ENCODE results near the gene ZSWIM2.
"Not testable (repeated sequence)": the region's sequence is repeated elsewhere in the genome, so short reads cannot be mapped to it uniquely, and the experiment has no call there.

ZSWIM2 gene, protein sequence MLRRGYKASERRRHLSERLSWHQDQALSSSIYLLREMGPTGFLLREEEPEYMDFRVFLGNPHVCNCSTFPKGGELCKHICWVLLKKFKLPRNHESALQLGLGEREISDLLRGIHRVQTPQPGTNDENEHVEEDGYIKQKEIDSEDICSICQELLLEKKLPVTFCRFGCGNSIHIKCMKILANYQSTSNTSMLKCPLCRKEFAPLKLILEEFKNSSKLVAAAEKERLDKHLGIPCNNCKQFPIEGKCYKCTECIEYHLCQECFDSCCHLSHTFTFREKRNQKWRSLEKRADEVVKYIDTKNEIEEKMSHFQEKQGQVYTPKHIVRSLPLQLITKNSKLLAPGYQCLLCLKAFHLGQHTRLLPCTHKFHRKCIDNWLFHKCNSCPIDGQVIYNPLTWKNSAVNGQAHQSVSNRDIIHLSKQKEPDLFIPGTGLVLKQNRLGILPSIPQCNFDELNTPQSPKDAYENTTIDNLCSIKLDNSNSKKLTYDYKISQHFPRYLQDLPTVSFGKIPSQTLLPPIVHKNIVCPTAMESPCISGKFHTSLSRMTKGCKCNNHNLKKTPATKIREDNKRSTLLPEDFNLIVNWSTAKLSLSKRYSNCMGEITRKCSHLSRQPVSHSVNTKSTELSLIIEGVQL

DNA sequence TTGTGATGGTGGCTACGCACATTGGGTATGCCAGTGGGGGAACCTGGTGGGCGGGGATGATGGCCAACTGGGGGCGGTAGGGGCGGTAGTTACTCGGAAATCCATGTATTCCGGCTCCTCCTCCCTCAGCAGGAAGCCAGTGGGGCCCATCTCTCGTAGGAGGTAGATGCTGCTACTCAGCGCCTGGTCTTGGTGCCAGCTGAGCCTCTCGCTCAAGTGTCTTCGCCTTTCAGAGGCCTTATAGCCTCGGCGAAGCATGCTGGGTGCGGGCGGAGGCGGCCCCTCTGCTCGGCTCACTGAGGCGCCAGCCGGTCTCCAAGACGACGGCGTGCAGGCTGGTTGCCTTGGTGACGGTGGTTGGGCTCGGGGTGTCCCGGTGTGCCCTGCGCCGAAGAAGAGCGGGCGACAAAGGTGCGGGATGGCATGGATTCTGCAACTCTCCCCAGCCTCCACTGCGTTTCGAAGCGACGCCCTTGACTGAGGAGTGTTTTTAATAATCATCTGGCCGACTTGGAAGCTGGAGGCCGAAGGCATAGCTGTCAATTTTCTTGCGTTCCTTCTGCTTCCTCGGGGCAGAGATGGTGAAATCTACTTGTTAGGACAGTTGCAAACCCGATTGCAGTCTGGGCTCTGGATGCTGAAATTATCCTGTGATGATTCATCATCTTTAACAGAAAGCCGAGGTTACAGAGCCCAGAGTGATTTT, at the start of gene ZSWIM2:
Gene ZSWIM2 (minus strand): TSS at position 298 of the 706 bp plus-strand sequence. CDS start 40 bp downstream, at position 258.
- peak; percentile 82 for DNase-seq (ENCODE audit: low spot score)

DNA sequence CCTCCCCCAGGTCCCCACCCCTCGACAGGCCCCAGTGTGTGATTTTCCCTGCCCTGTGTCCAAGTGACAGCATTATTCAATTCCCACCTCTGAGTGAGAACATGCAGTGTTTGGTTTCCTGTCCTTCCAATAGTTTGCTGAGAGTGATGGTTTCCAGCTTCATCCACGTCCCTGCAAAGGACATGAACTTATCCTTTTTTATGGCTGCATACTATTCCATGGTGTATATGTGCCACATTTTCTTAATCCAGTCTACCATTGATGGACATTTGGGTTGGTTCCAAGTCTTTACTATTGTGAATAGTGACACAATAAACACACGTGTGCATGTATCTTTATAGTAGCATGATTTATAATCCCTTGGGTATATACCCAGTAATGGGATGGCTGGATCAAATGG, 47.2 kb upstream of the ZSWIM2 start:
- DNase-seq (ENCODE audit: low spot score), result not testable (repeated sequence)

DNA sequence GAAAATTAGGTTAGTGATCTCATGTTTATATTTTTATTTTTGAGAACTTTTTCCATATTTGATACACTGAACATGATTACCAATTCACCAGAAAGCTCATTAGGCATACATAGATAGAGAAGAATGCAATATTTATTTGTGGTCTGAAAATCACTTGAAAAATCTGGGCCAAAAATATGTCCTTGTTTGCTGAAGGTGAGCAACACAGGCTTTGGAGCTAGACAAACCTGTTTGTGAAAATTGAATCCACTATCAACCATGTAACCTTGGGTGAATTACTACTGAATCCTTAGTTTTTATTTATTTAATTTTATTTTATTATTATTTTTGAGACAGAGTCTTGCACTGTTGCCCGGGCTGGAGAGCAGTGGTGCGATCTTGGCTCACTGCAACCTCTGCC, 46.5 kb upstream of the ZSWIM2 start:
- DNase-seq (ENCODE audit: low spot score), result no peak

DNA sequence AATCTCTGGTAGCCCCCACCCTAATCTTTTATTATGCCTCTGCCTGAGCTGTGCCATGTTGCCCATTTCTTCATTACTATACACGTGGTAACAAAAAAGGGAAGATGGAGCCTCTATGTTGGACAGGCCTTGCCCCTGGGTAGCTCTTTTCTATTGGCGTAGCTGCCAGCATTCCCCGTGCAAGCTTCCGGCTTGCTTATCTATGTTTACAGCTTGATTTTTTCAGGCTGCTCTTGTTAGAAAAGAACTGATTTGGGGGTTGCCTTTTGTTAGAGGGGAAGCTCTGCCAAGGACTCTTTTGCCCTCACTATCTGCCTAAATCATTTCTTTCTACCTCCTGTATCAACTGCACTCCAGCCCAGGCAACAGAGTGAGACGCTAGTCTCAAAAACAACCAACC, 45.5 kb upstream of the ZSWIM2 start:
- no peak for DNase-seq (ENCODE audit: low spot score)

DNA sequence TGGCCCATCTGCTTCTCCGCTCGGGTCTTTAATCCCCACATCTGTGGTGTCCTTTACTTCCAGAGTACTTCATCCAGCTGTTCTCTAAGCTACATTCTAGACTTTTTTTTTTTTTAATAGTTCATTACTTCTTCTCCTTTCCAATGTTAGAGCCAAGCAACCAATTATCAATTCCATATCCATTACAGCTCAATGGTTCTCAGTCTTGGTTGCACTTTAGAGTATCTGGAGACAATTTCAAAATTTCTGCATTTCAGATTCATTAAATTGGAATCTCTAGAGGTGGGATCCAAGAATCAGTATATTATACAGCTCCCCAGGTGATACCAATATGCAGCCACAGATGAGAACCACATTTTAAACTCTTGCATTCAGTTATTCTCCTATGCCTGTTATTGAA, 43.9 kb upstream of the ZSWIM2 start:
- no peak for DNase-seq (ENCODE audit: low spot score)

DNA sequence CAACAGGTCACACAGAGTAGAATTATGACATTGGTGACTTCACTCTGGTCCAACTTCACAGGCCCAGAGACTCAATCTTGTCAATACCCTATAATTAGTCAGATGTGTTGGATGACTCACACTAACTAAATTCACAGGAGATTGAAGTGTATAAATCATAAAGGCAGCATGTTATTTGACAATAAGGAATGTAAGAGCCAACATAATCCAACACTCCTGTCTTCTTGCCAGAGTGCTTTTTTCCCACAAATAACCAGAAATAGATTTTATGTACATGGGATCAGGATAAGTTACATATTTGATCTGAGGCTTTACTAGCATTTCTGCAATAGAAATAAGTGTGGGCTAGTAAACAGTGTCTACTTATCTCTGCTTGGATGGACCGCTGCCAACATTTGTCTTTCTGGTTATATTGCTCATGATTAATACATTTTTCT, 42.2 kb upstream of the ZSWIM2 start:
- no peak for DNase-seq (ENCODE audit: low spot score)

DNA sequence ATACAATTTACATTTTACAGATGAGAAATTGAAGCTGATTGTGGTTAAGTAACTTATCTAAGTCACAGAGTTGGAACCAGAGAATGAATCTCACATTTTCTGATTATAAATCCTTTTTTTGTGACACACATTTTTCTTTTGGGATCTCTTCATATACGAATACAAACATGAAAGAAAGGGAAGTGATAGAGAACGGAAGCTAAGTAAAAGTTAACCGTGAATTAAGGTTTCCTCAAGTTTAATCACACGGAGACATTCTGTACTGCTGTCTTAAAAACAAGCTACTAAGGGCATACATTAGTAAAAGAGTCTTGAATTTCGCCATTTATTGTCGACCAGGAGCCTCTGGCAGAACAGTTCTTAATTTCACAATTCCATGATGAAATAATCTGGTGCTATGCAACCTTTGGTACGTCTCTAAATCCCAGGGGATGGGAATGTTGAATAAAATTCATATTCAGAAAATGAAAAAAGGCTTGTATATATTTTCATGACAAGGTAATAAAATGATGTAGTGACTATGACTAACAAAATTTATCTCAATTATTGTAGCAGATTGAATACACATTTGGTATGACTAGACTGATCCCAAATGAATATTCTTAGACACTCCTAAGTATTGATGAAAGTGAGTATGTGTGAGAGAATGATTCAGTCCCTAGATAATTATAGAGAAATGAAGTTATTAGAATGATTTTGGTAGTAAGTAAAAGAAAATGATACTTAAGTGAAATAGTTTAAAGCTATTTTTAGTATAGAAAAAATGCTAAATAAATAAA, 40.3 kb upstream of the ZSWIM2 start:
- DNase-seq (ENCODE audit: low spot score), result no peak

DNA sequence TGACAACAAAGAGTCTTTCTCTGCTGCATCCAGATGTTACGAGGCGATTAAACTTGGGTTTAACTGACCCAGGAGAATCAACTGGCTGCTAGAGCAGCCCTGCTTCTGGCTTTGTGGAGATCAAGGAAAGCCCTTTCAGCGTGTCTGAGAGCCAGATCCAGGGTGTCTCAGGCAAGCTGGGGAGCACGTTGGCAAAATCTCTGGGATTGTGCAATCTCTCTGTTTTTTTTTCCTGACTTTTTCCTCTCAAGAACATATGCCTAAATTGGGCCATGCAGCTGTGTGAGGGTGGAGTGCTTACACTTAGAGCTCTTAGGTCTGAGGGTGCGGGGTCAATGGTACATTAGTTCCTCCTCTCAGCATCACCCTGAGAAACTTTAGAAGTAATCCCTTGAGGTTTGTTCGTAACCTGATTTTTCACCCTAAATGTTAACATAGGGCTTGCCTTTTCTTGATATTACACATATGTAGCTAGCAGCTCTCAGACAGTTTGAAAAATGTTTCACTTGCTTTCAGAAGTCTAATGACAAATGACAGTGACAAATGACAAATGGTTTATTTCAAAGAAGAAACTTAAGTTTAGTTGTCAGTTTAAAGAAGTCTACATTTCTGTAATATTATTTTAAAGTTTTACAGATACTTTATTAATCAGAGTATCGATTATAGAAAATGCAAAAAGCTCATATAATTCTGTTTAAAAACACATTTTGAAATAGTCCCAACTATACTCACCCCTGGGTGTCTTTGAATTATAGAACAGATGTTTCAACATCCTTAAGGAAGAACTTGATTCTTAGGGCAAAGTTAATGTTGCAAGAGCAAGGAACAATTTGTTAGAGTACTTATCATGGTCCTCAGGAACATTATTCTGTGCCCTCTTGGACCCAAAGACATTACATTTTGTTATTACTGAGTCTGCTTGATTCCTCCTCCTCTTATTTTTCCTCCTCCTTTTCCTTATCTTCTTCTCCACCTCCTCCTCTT, 38.4 kb upstream of the ZSWIM2 start:
- DNase-seq (ENCODE audit: low spot score), result peak; percentile 28

DNA sequence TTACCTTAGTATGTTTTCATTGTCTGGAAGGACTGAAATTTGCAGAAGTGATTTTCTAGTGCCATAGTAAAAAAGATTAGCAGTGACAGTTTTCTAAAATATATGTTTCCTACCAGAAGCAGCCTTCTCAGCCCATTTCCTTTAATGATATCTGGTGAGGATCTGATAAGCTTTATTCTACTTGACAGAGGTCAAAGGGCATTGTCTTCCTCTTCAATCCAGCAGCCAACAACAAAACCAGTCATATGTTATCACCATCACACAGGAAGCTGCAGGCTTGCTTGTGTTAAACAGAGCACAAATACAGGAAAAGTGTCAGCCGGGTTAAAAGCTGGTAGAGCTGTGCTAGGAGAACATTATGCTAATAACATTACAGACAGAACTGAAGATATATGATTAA, 35.6 kb upstream of the ZSWIM2 start:
- DNase-seq (ENCODE audit: low spot score), result no peak

DNA sequence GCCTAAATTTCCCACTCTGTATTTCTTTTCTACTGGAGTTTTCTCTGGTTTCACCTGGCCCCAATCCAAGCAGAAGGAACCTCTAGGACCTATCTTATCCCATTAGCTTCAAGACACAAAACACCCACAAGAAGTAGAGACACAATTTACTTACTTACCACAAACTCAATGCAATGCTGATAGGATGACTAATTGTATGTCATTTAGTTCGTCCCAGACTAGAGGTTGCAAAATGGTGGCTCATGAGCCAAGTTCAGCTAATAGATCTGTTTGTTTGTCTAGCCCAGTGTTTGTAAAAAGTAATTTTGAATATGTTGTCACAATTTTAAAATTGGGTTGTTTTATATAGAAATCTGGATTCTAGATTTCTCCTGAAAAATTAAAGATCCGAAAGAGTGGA, 34.7 kb upstream of the ZSWIM2 start:
- no peak for DNase-seq (ENCODE audit: low spot score)

DNA sequence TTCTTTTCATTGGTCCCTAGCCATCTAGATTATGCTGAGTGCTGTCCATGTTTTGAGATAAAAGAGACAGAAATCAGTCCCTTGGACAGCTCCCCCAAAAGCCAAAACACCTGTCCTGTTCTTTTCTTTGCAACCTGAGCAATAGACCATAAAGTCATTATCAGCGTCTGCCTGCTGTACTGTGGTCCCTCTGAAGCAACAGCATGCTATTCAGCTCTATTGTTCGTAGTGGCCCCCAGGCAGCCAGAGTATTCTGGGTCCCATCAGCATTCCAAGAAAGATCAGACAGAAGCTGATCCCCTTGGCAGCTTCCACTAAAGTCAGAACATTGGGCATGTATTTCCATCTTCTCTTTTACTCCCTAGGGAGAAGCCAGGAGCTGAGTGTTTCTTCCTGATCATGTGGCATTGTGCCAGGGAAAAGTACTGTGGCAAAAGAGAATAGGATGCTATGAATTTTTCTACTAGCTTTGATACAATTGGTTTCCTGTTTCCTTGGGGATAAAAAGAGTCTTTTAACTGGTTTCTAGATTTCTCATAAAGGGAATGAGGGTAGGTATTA, 33.6 kb upstream of the ZSWIM2 start:
- no peak for DNase-seq (ENCODE audit: low spot score)

DNA sequence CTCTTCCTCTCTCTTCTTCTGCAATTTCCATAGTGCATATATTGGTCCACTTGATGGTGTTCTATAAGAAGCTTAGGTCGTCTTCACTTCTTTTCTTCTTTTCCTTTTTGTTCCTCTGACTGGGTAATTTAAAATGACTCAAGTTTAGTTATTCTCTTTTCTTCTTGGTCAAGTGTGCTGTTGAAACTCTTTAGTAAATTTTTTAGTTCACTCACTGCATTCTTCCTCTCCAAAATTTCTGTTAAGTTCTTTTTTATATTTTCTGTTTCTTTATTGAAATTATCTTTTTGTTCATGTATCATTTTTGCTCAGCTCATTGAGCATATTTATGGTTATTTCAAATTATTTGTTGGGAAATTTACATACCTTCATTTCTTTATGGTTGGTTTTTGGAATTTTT, 32.7 kb upstream of the ZSWIM2 start:
- no peak for DNase-seq (ENCODE audit: low spot score)

DNA sequence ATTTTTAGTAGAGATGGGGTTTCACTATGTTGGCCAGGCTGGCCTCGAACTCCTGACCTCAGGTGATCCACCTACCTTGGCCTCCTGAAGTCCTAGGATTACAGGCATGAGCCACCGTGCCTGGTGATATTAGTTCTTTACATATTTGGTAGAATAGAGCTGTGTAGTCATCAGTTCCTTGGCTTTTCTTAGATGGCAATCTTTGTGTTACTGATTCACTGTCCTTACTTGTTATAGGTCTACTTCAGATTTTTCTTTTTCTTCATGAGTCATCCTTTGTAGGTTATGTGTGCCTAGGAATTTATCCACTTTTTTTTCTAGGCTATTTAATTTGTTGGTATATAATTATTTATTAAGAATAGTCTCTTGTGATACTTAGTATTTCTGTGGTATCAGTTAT, 30.3 kb upstream of the ZSWIM2 start:
- no peak for DNase-seq (ENCODE audit: low spot score)

DNA sequence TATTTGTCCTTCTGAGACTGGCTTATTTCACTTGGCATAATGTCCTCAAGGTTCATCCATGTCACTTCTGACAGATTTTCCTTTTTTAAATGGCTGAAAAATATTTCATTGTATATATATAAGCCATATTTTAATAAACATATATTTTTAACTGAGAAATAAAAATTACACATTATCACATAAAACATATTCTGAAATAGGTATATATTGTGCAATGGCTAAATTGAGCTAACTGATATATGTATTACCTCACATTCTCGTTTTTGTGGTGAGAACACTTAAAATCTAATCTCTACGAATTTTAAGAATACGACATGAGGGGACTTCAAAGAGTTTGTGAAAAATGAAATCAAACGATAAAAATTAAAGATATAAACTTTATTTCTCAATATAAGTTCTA, 25.7 kb upstream of the ZSWIM2 start:
- DNase-seq (ENCODE audit: low spot score), result no peak

DNA sequence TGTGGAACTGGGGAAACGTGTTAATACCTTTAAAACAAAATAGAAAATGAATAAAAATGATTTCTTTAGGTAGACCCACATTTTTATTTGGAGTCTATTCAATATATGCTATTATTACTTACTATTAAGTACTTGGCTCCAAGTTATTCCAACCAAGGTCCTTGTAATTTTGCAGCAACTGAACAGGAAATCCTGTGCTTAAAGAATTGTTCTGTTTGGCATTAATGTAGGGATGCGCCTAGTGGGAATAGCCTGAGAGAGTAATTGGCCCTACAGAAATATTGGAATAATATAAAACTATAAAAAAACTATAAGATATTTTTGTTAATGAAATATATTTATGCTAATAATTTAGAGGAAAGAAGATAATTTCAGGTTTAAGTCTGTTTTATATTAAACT, 22.9 kb upstream of the ZSWIM2 start:
- no peak for DNase-seq (ENCODE audit: low spot score)

DNA sequence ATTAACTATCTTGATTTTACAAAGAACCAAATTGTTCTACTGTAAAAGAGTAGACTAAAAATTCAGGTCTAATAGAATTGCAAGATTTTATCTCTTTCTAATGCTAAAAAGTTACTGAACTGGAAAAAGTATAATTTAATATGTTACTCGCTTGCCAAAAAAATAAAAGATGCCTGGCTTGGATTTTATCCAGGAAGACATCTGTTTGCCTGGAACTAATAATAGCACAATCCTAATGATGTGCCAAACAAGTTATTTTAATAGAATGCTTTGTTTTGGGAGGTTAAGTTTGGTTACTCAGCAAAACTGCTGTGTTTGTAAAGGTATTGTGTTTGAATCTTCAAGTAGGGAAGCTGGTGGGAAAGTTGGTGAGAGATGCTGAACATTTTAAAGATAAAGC, 19.4 kb upstream of the ZSWIM2 start:
- no peak for DNase-seq (ENCODE audit: low spot score)

DNA sequence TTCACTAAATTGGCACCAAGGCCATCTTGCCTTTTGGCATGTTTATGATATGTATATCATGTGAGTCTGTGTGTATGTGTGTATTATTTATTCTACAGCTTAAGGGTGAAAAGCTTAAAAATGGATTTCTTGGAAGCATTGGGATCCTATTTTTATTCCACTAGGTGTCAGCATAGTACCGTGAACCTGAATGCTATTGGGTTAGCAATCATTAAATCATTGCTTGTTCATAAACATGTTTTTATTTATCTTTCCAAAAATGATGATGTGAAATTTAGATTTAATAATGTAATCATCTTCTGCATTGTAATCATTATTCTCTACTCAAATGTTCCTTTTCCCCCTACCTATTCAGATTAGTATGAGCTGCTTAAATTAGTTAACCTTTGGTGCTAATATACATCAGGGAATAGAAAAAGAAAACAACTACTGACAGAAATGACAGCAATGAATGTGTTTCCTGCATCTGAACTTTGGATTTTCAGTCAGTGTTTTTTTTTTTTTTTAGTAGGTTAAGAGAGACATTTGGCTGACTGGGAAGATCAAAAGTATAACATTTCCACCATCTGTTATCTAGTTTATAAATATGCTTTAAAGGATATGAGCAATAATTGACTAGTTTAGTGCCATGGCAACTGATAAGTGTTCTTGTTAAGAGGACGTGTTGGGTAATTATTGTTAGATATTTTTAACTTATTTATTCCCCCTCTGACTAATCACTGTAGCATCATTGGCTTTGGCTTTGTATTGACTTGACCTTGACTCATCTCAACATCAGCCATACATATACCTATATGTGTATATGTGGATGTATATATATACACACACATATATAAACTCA, 14.1 kb upstream of the ZSWIM2 start:
- DNase-seq (ENCODE audit: low spot score), result peak; percentile 40

DNA sequence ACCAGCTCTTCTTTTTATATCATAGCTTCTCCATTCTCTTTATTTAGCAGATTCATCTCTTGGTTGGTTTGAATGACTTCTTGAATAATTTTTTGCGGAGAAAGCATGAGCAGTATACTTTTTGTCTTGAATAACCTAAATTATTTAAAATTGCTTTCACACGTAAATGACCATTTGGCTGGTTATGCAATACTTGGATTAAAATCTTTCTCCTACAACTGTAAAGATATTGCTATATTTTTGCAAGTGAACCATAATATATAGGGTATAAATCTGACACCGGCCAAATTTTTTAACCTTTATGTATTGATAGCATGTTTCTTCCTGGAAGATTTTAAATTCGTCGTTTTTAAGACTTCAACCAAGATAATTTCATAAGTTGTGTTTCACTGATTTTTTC, 6.2 kb upstream of the ZSWIM2 start:
- no peak for DNase-seq (ENCODE audit: low spot score)

DNA sequence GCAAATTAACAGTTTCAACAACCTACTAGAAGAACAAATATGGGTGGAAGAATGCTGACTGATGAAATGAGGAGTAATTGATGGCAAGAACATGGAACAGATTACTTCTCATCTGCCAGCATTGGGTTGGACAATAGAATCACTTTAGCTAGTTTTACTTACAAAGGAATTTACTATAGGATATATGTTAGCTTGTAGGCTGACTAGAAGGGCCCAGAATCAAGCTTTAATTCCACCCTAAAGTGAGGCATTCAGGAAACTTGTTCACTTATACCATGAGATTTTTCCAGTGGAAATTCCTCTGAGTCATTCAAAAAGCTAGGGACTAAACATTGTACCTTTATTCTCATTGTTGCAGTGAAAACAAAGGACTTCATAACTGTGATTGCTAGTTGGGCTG, 5.0 kb upstream of the ZSWIM2 start:
- DNase-seq (ENCODE audit: low spot score), result no peak

DNA sequence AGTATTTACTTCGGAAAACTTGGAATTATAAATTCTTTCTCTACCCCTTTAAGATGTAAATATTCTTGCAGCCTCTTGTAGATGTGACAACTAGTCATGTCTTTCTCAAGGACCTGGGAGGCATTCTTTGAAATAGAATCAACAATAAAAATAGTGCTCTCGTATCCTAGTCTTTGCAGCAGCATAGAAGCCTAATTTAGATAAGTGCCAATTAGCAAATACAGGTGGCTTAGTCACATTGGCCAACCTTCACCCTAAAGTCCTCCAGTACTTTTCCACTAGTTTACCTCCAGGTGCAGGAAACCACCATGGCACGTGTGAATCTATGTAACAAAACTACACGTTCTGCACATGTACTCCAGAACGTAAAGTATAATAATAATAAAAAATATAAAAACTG, 3.5 kb upstream of the ZSWIM2 start:
- DNase-seq (ENCODE audit: low spot score), result no peak
